Mesendoderm (in vitro differentiated cells): ENCODE results near the gene LSM2. TPM values are rescaled to one million over a fixed set of nuclear protein-coding genes. Genes with fewer than 3 reads are reported as not detected.
"Not testable (repeated sequence)": the region's sequence is repeated elsewhere in the genome, so short reads cannot be mapped to it uniquely, and the experiment has no call there.

Experiments
- DNase-seq: peaks from one replicate; pipeline ENCODE4 v3.0.0; 2013
- H2AK5ac ChIP-seq: 2 replicates; pipeline ENCODE4 v1.6.1; 2013; ENCODE audit warnings: low read length, inconsistent platforms
- H2BK120ac ChIP-seq: 2 replicates; pipeline ENCODE4 v1.6.1; 2013; ENCODE audit warnings: low read depth, mild to moderate bottlenecking, low read length, moderate library complexity, mixed read lengths
- H2BK15ac ChIP-seq: replicated peaks from 2 replicates; pipeline ENCODE4 v1.6.1; 2013; ENCODE audit warnings: low read depth, mild to moderate bottlenecking, moderate library complexity
- H2BK5ac ChIP-seq: 2 replicates; pipeline ENCODE4 v1.6.1; 2013; ENCODE audit warnings: low read length, inconsistent platforms
- H3K18ac ChIP-seq: 2 replicates; pipeline ENCODE4 v1.6.1; 2013; ENCODE audit warnings: mild to moderate bottlenecking, low read length, mixed read lengths
- H3K23ac ChIP-seq: one replicate; pipeline ENCODE4 v1.6.1; 2013; ENCODE audit warnings: low read length
- H3K27ac ChIP-seq: 2 replicates; pipeline ENCODE4 v1.5.1; 2013; ENCODE audit warnings: low read depth, mild to moderate bottlenecking, inconsistent platforms, low read length, moderate library complexity
- H3K27me3 ChIP-seq: 2 replicates; pipeline ENCODE4 v1.6.1; 2013; ENCODE audit warnings: low read length, control low read depth, mild to moderate bottlenecking, inconsistent platforms; ENCODE audit not compliant: insufficient read depth, poor library complexity
- H3K36me3 ChIP-seq: 2 replicates; pipeline ENCODE4 v1.6.1; 2013; ENCODE audit warnings: low read length, inconsistent platforms; ENCODE audit not compliant: control insufficient read depth, insufficient read depth
- H3K4ac ChIP-seq: one replicate; pipeline ENCODE4 v1.6.1; 2013; ENCODE audit warnings: low read depth, mild to moderate bottlenecking, low read length, moderate library complexity
- H3K4me1 ChIP-seq: 2 replicates; pipeline ENCODE4 v1.6.1; 2013; ENCODE audit warnings: low read depth, low read length, inconsistent platforms; ENCODE audit not compliant: control insufficient read depth
- H3K4me2 ChIP-seq: 2 replicates; pipeline ENCODE4 v1.6.1; 2013; ENCODE audit warnings: low read length
- H3K4me3 ChIP-seq: 2 replicates; pipeline ENCODE4 v1.5.1; 2013; ENCODE audit warnings: mild to moderate bottlenecking, low read length
- H3K56ac ChIP-seq: one replicate; pipeline ENCODE4 v1.6.1; 2013; ENCODE audit warnings: low read length
- H3K79me1 ChIP-seq: 2 replicates; pipeline ENCODE4 v1.6.1; 2013; ENCODE audit warnings: low read length, inconsistent platforms
- H3K79me2 ChIP-seq: 2 replicates; pipeline ENCODE4 v1.6.1; 2013; ENCODE audit warnings: mild to moderate bottlenecking, low read length; ENCODE audit not compliant: control insufficient read depth, insufficient read depth
- H3K9ac ChIP-seq: 2 replicates; pipeline ENCODE4 v1.6.1; 2013; ENCODE audit warnings: low read length, inconsistent platforms
- H4K5ac ChIP-seq: one replicate; pipeline ENCODE4 v1.6.1; 2013; ENCODE audit warnings: low read length
- H4K8ac ChIP-seq: one replicate; pipeline ENCODE4 v1.6.1; 2013; ENCODE audit warnings: low read depth, mild to moderate bottlenecking, control low read depth, low read length, moderate library complexity
- WGBS: extraction: QIAGEN DNeasy Blood & Tissue Kit; methylation state at CpG from one replicate; pipeline ENCODE4 v1.1.7; 2013; ENCODE audit warnings: low lambda C conversion rate, missing lambda C conversion rate; ENCODE audit not compliant: insufficient coverage; ENCODE audit errors: extremely low coverage; 5-methylcytosine and 5-hydroxymethylcytosine counted together
- polyA plus RNA-seq, 2 experiments: library from polyadenylated mRNA; stranded (reverse); fragments of 200-250 nt; gene quantifications; one replicate each; pipeline ENCODE4 v1.2.3, GENCODE V29; 2013

LSM2 gene
- 153 TPM for polyA plus RNA-seq (2013, experiment 1 of 2)
- 155 TPM for polyA plus RNA-seq (2013, experiment 2 of 2)

GRCh38 chr6:31806470-31807272, at the start of gene LSM2:
TSS of gene LSM2 (minus strand) at chr6:31806966. CDS start at chr6:31806757, 209 bp downstream.
- Histone ChIP-seq H3K36me3 (no peaks in the 10 kb centered on the region), H2AK5ac (peak within 1 kb of the TSS; percentile 33), H3K4me2 (peak within 1 kb of the TSS; percentile 76), H3K27me3 (no peaks in the 10 kb centered on the region), H3K23ac (no peak within 1 kb of the TSS), H2BK15ac (no peak within 1 kb of the TSS), H3K79me2 (peaks cover 12% of the 10 kb centered on the region), H3K18ac (peak within 1 kb of the TSS; percentile 41), H3K79me1 (peaks cover 4% of the 10 kb centered on the region), H3K27ac (peak within 1 kb of the TSS; percentile 72), H3K56ac (peak within 1 kb of the TSS; percentile 99), H3K4me1 (no peaks in the 10 kb centered on the region), H2BK120ac (peak within 1 kb of the TSS; percentile 14), H4K8ac (no peak within 1 kb of the TSS), H3K4me3 (peak within 1 kb of the TSS; percentile 42), H3K4ac (peak within 1 kb of the TSS; percentile 83), H4K5ac (no peak within 1 kb of the TSS), H2BK5ac (peak within 1 kb of the TSS; percentile 95), H3K9ac (peak within 1 kb of the TSS; percentile 76)
- no CpG with 5 or more reads among the region's 51 CpGs for WGBS
- peak; percentile 98 for DNase-seq

- not testable (repeated sequence) for H3K4ac ChIP-seq, H3K79me1 ChIP-seq, H3K4me1 ChIP-seq, H2AK5ac ChIP-seq, H4K5ac ChIP-seq, H2BK5ac ChIP-seq, H3K18ac ChIP-seq, H2BK15ac ChIP-seq, DNase-seq, H3K27me3 ChIP-seq, H3K4me2 ChIP-seq, H3K36me3 ChIP-seq, H3K27ac ChIP-seq, H3K23ac ChIP-seq, H4K8ac ChIP-seq, H2BK120ac ChIP-seq, H3K4me3 ChIP-seq, H3K79me2 ChIP-seq, H3K9ac ChIP-seq, H3K56ac ChIP-seq
- no CpG with 5 or more reads among the region's 35 CpGs for WGBS
Observed at GRCh38 chr6:31851980-31852718, 45.4 kb upstream of the LSM2 start.

- no peak overlapping the region for H3K56ac ChIP-seq
Observed at GRCh38 chr6:31851485-31851832, 44.7 kb upstream of the LSM2 start.

GRCh38 chr6:31850765-31851484, 44.2 kb upstream of the LSM2 start:
- H3K4me3 ChIP-seq: no peak overlapping the region
- H2AK5ac ChIP-seq: no peak overlapping the region
- DNase-seq: no peak
- no peak overlapping the region for H3K23ac ChIP-seq
- H3K4ac ChIP-seq: no peak overlapping the region
- H2BK5ac ChIP-seq: no peak overlapping the region
- no peaks in the 10 kb centered on the region for H3K36me3 ChIP-seq
- no peaks in the 10 kb centered on the region for H3K79me1 ChIP-seq
- H3K79me2 ChIP-seq: no peaks in the 10 kb centered on the region
- peak overlapping the region; percentile 1 for H3K56ac ChIP-seq
- H4K5ac ChIP-seq: no peak overlapping the region
- H3K27ac ChIP-seq: no peak overlapping the region
- H2BK120ac ChIP-seq: no peak overlapping the region
- no peak overlapping the region for H3K4me2 ChIP-seq
- H3K27me3 ChIP-seq: no peaks in the 10 kb centered on the region
- no CpG with 5 or more reads among the region's 2 CpGs for WGBS
- H4K8ac ChIP-seq: no peak overlapping the region
- H3K18ac ChIP-seq: no peak overlapping the region
- H3K4me1 ChIP-seq: no peaks in the 10 kb centered on the region
- no peak overlapping the region for H2BK15ac ChIP-seq
- no peak overlapping the region for H3K9ac ChIP-seq

More at GRCh38 chr6:31851485-31851832, 44.7 kb upstream of the LSM2 start:
- Histone ChIP-seq H3K27me3 (no peaks in the 10 kb centered on the region), H3K27ac (no peak overlapping the region), H2BK15ac (no peak overlapping the region), H3K4ac (no peak overlapping the region), H4K8ac (no peak overlapping the region), H3K79me1 (no peaks in the 10 kb centered on the region), H4K5ac (no peak overlapping the region), H3K4me1 (no peaks in the 10 kb centered on the region), H3K18ac (no peak overlapping the region), H2BK5ac (no peak overlapping the region), H3K79me2 (no peaks in the 10 kb centered on the region), H2AK5ac (no peak overlapping the region), H3K9ac (no peak overlapping the region), H2BK120ac (no peak overlapping the region), H3K4me2 (no peak overlapping the region), H3K4me3 (no peak overlapping the region), H3K36me3 (no peaks in the 10 kb centered on the region), H3K23ac (no peak overlapping the region)
- no peak for DNase-seq
- WGBS: no CpG with 5 or more reads among the region's 2 CpGs

GRCh38 chr6:31847276-31847978, 40.7 kb upstream of the LSM2 start:
- peak; percentile 52 for DNase-seq
- no peaks in the 10 kb centered on the region for H3K4me1 ChIP-seq
- H2BK5ac ChIP-seq: no peak overlapping the region
- WGBS: no CpG with 5 or more reads among the region's 2 CpGs
- no peak overlapping the region for H3K4me3 ChIP-seq
- no peak overlapping the region for H2BK120ac ChIP-seq
- no peaks in the 10 kb centered on the region for H3K79me2 ChIP-seq
- no peak overlapping the region for H3K27ac ChIP-seq
- H4K5ac ChIP-seq: no peak overlapping the region
- H2BK15ac ChIP-seq: no peak overlapping the region
- no peaks in the 10 kb centered on the region for H3K79me1 ChIP-seq
- no peak overlapping the region for H4K8ac ChIP-seq
- H3K27me3 ChIP-seq: no peaks in the 10 kb centered on the region
- no peak overlapping the region for H3K4me2 ChIP-seq
- H3K36me3 ChIP-seq: no peaks in the 10 kb centered on the region
- no peak overlapping the region for H3K56ac ChIP-seq
- no peak overlapping the region for H3K23ac ChIP-seq
- no peak overlapping the region for H3K18ac ChIP-seq
- H3K9ac ChIP-seq: no peak overlapping the region
- no peak overlapping the region for H3K4ac ChIP-seq
- H2AK5ac ChIP-seq: no peak overlapping the region
